Measurements from ENCODE around the gene DPM3.

GRCh38 chr1:155172732-155173477, 32.6 kb upstream of the DPM3 start, which contains the start of gene KRTCAP2:
- no peak for TF ChIP-seq ATF2 (CRISPR knock-in tag; IDR thresholded peaks at IDR 0.05)
- peak; percentile 42; the same call in 1 of the 2 replicates for TF ChIP-seq EP300 (IDR thresholded peaks at IDR 0.05; ENCODE audit: low read length)
- TF ChIP-seq LEF1 (IDR thresholded peaks at IDR 0.05): no peak
- peak; percentile 93 to 98 (median 97) for TF ChIP-seq CTCF (IDR thresholded peaks at IDR 0.05 in 2 of 3, conservative IDR thresholded peaks at IDR 0.05 in 1 of 3; ENCODE audit: insufficient read depth in 2 of 3, low read depth in 1 of 3, low read length in 3 of 3)
- TF ChIP-seq ETV6 (IDR thresholded peaks at IDR 0.05; ENCODE audit: borderline replicate concordance in 1 of 2, low read depth in 2 of 2, low read length in 1 of 2): no peak
- TF ChIP-seq ETV6 (CRISPR knock-in tag; IDR thresholded peaks at IDR 0.05; ENCODE audit: borderline replicate concordance): no peak
- TF ChIP-seq CHD2 (IDR thresholded peaks at IDR 0.05; ENCODE audit: low read depth, low read length): no peak
- peak; percentile 31; the same call in 1 of the 2 replicates for TF ChIP-seq STAG1 (CRISPR knock-in tag; IDR thresholded peaks at IDR 0.05; ENCODE audit: borderline replicate concordance)
- no peak for TF ChIP-seq CBFA2T2 (conservative IDR thresholded peaks at IDR 0.05)
- TF ChIP-seq STAT6 (CRISPR knock-in tag; IDR thresholded peaks at IDR 0.05): no peak
- TF ChIP-seq POLR2A (conservative IDR thresholded peaks at IDR 0.05): peak; percentile 93
- no peak for TF ChIP-seq SREBF2 (CRISPR knock-in tag; IDR thresholded peaks at IDR 0.05)
- no peak for TF ChIP-seq CBX5 (IDR thresholded peaks at IDR 0.05; ENCODE audit: borderline replicate concordance, low read depth)
- peak; percentile 89 for TF ChIP-seq CREM (IDR thresholded peaks at IDR 0.05; ENCODE audit: low read depth)
- TF ChIP-seq EZH2 (IDR thresholded peaks at IDR 0.05; ENCODE audit: borderline replicate concordance, low read depth, low read length): no peak

Data from K562 (cell line).